Measurements from ENCODE around the gene BACH2.

BACH2 gene

GRCh38 chr6:90274451-90275030 is 22.1 kb downstream of the BACH2 start:
- peak; percentile 90 for DNase-seq

- no peak for DNase-seq
Observed at GRCh38 chr6:90273863-90274262, 22.8 kb downstream of the BACH2 start.

GRCh38 chr6:90272895-90273294 is 23.7 kb downstream of the BACH2 start:
- DNase-seq: no peak

GRCh38 chr6:90271831-90272230 is 24.8 kb downstream of the BACH2 start:
- peak; percentile 28 for DNase-seq

- DNase-seq: no peak
Observed at GRCh38 chr6:90269334-90269733, 27.3 kb downstream of the BACH2 start.

GRCh38 chr6:90268178-90268577 is 28.5 kb downstream of the BACH2 start:
- no peak for DNase-seq

GRCh38 chr6:90266905-90267621 is 29.6 kb downstream of the BACH2 start:
- peak; percentile 54 for DNase-seq

GRCh38 chr6:90264561-90264960 is 32.1 kb downstream of the BACH2 start:
- DNase-seq: no peak

GRCh38 chr6:90263633-90264032 is 33.0 kb downstream of the BACH2 start:
- DNase-seq: no peak

- DNase-seq: no peak
Observed at GRCh38 chr6:90261801-90262200, 34.8 kb downstream of the BACH2 start.

- no peak for DNase-seq
Observed at GRCh38 chr6:90257486-90257738, 39.2 kb downstream of the BACH2 start.

- peak; percentile 45 for DNase-seq
Observed at GRCh38 chr6:90256698-90257485, 39.8 kb downstream of the BACH2 start.

GRCh38 chr6:90253631-90254030 is 43.0 kb downstream of the BACH2 start:
- DNase-seq: no peak

- DNase-seq: no peak
Observed at GRCh38 chr6:90251295-90251992, 45.2 kb downstream of the BACH2 start.

- DNase-seq: no peak
Observed at GRCh38 chr6:90250405-90250804, 46.2 kb downstream of the BACH2 start.

GRCh38 chr6:90249458-90249857 is 47.2 kb downstream of the BACH2 start:
- DNase-seq: peak; percentile 26

GRCh38 chr6:90249034-90249433 is 47.6 kb downstream of the BACH2 start:
- DNase-seq: no peak

- no peak for DNase-seq
Observed at GRCh38 chr6:90247262-90247661, 49.4 kb downstream of the BACH2 start.

- DNase-seq: no peak
Observed at GRCh38 chr6:90241229-90241880, 55.3 kb downstream of the BACH2 start.

- DNase-seq: no peak
Observed at GRCh38 chr6:90238496-90239266, 58.0 kb downstream of the BACH2 start.

- DNase-seq: no peak
Observed at GRCh38 chr6:90237350-90237990, 59.2 kb downstream of the BACH2 start.

- DNase-seq: peak; percentile 86
Observed at GRCh38 chr6:90233994-90234393, 62.6 kb downstream of the BACH2 start.
